Muscle layer of duodenum (tissue), 2 donors: ENCODE measurements around the gene FOXD3.

ENCODE experiments used
- H3K27ac ChIP-seq: one replicate; pipeline ENCODE4 v1.7.0; 2013; ENCODE audit warnings: mild to moderate bottlenecking, low read length
- H3K27me3 ChIP-seq: one replicate; pipeline ENCODE4 v1.7.0; 2013; ENCODE audit warnings: low read depth, mild to moderate bottlenecking, control low read depth, low read length
- H3K36me3 ChIP-seq, 2 donors: one replicate each; pipeline ENCODE4 v1.7.0; 2013; ENCODE audit warnings: low read length in 2 of 2, control low read depth in 1 of 2, mild to moderate bottlenecking in 1 of 2; ENCODE audit not compliant: insufficient read depth in 2 of 2, control insufficient read depth in 1 of 2
- H3K4me1 ChIP-seq, 2 donors: one replicate each; pipeline ENCODE4 v1.7.0; 2013; ENCODE audit warnings: low read length in 2 of 2, mild to moderate bottlenecking in 2 of 2, control low read depth in 1 of 2, moderate library complexity in 1 of 2; ENCODE audit not compliant: insufficient read depth in 2 of 2, control insufficient read depth in 1 of 2
- H3K4me3 ChIP-seq, 2 donors: one replicate each; pipeline ENCODE4 v1.7.0; 2013; ENCODE audit warnings: low read length in 2 of 2, low read depth in 1 of 2, mild to moderate bottlenecking in 1 of 2
- H3K9me3 ChIP-seq, 2 donors: one replicate each; pipeline ENCODE4 v1.7.0; 2013; ENCODE audit warnings: low read length in 2 of 2, control low read depth in 1 of 2, mild to moderate bottlenecking in 1 of 2; ENCODE audit not compliant: control insufficient read depth in 1 of 2
- donor health status: healthy.

FOXD3 gene

DNA sequence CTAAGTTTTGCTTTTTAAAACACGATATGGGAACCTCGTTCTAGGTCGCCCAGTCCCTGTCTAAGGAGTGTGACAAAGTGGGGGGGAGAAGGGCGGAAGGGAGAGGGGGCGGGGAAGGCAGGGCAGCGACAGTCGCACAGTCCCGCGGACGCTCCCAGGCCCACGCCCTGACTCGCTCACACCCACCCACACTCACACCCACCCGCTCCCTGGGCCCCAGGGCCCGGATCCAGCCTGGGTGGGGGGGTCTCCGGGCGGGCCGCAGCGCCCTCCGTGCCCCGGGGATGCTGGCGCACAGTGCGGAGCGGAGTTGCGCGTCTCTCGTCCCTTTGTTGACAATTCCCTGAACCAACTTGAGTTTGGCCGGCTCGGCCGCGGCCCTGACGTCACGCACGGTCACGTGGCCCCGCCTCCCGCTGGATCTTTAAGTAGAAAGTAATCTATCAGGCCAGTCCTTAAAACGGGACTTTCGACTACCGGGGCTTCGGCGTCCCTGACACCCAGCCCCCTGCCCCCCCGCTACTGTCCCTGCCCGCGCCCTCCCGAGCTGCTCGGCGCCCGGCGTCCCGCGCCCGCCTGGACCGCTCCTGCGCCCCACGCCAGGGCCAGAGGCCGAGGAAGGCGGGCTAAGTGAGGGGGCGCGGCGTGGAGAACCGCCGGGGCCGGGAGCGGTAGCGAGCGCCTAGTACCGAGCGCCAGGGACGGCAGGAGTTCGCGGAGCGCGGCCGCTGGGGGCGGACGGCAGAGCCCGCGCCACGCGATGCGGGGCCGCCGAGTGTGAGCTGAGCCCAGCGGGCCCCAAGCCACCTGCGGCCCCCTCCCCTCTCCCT is at the start of gene FOXD3:
Gene FOXD3 (plus strand): TSS at position 454 of the 830 bp plus-strand sequence. CDS start 492 bp downstream, outside the sequence.
- Histone ChIP-seq H3K4me3 (peak within 1 kb of the TSS; percentile 60 to 70), H3K27ac (no peak within 1 kb of the TSS), H3K9me3 (peaks cover 0 to 4% of the 10 kb centered on the region in 2 donors), H3K36me3 (no peaks in the 10 kb centered on the region), H3K27me3 (peaks cover 77% of the 10 kb centered on the region), H3K4me1 (peaks cover 4 to 36% of the 10 kb centered on the region in 2 donors)

DNA sequence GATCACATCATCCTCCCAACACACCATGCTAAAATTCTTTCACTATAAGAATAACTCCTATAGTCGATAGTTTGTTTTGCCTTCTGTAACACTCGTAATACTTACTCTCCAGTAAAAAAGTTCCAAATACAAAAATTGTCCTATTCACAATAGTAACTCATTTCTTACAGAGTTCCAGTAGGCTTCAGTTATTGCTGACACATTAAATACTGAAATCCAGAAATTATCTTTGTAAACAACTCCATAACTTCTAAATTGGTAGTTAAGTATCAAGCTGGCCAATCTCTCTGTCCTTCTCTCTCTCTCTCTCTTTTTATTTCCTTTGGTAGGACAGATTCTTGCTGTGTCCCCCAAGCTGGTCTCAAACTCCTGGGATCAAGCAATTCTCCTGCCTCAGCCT is 49.6 kb upstream of the FOXD3 start:
- no peaks in the 10 kb centered on the region for H3K4me1 ChIP-seq
- no peaks in the 10 kb centered on the region for H3K36me3 ChIP-seq
- no peaks in the 10 kb centered on the region for H3K27me3 ChIP-seq
- no peaks in the 10 kb centered on the region for H3K9me3 ChIP-seq
- no peak overlapping the region for H3K27ac ChIP-seq
- no peak overlapping the region for H3K4me3 ChIP-seq

DNA sequence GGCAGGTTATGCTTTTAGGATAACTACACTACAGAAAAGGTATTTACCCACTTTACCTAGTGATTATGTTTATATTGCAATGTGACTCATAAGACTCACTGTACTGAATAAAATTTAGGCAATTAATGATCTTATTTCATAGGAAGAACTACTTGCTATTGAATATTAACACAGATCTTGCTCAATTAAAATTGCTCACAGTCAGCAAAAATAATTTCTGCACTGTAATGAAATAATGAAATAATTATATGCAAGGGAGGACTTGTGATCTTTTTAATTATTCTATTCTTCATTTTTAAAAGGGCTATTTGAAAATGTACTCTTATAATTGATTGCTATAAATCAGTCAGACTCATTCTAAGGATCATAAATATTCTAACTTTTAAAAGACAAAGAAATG is 48.0 kb upstream of the FOXD3 start:
- Histone ChIP-seq H3K9me3 (no peaks in the 10 kb centered on the region), H3K36me3 (no peaks in the 10 kb centered on the region), H3K4me3 (no peak overlapping the region), H3K27ac (no peak overlapping the region), H3K27me3 (no peaks in the 10 kb centered on the region), H3K4me1 (no peaks in the 10 kb centered on the region)

DNA sequence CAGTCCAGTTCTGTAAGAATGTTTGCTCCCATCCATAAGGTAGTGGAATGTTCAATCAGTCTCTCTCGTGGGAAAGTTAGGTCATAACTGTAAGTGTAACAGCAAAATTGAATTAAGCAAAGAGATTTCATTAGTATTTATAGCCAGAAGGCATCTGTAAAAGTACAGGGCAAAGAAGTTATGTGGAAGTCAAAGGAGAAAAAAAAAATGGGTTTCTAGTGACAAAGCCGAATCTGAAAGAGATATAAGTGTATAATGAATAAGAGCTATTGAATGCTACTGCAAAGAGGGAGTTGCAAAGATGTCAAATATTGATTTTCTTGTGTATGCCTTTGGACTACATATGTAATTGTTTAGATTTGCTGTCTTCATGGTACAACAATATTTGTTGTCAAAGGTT is 47.4 kb upstream of the FOXD3 start:
- Histone ChIP-seq H3K36me3 (no peaks in the 10 kb centered on the region), H3K9me3 (no peaks in the 10 kb centered on the region), H3K27ac (no peak overlapping the region), H3K4me3 (no peak overlapping the region), H3K4me1 (no peaks in the 10 kb centered on the region), H3K27me3 (no peaks in the 10 kb centered on the region)

DNA sequence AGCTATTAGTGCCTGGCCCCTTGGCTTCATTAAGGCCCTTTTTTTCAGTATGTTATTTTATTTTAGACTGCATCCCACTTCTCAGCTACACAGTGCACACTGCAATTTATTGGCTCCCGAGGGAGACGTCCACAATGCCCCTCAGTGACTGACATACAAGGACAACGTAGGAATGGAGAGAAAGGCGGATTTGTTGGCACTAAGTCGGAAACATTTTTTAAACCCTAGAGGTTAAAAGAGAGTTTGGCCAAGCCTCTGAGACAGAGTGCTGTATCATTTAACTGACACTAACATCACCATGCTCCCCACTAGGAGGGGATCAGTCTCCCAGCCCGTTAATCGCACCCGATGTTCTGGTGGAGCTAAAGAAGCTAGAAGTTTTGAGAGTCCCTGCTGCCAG is 45.7 kb upstream of the FOXD3 start:
- Histone ChIP-seq H3K27me3 (no peaks in the 10 kb centered on the region), H3K4me1 (no peaks in the 10 kb centered on the region), H3K4me3 (no peak overlapping the region), H3K9me3 (no peaks in the 10 kb centered on the region), H3K36me3 (no peaks in the 10 kb centered on the region), H3K27ac (no peak overlapping the region)

DNA sequence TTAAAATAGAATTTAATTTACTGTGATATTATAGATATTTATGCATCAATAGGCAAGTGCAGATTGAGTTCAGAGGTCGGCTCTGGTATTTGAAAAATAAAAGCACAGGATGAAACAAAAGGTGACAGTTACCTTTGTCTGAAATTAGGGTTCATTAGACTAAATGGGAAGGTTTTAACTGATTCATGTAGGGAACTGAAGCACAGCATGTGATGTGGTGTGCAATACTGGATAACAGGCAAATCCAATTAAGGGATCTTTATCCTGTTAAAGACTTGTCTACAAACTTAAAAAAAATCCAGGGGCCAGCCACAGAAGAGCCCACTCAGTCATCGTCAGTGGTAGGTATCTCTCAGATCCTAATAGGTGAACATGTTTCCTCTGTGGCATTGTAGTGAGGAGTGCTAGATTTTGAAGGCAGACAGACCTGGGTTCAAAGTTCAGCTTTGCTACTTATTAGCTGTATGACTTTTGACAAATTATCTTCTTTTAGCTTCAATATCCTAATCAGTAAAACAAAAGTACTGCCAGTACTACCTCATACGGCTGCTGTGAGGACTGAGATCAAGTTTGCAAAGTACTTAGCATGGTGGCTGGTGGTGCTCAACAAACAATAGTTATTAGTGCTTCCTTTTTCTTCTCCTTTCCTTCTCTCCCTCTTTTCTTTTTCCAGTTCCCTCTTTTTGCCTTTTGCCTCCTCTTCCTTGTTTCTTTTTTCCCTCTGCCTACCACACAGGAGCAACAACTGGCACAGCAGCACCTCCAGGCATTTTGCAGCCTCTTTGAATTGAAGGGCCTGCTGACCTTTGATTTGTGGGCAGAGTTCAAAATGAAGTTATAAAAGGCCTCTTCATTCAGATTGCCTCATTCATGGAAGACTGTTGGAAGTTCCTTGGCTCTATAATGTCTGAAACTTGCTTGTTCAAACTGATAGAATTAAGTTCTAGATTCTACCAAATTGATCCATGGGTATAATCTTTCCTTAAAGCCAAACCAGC is 44.9 kb upstream of the FOXD3 start:
- H3K9me3 ChIP-seq, result no peaks in the 10 kb centered on the region
- no peaks in the 10 kb centered on the region for H3K36me3 ChIP-seq
- no peaks in the 10 kb centered on the region for H3K27me3 ChIP-seq
- no peak overlapping the region for H3K4me3 ChIP-seq
- H3K4me1 ChIP-seq, result no peaks in the 10 kb centered on the region
- H3K27ac ChIP-seq, result no peak overlapping the region

DNA sequence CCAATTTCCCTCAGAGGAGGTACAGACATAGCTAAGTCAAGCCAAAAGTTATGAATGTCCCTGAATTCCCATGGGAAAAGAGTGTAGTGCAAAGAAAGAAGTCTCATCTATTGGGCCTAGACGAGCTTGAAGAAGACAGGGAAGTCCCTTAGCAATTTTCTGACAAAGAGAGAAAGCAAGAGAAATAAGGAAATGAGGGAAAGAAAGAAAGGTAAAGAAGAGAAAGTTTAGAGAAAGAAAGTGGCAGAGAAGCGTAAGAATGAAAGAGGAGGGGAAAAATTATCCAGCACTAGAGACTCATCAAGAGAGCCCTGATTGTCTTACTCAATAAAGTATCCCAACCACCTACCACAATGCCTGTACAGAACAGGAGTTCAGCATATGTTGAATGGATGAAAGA is 40.6 kb upstream of the FOXD3 start:
- Histone ChIP-seq H3K4me1 (no peaks in the 10 kb centered on the region), H3K4me3 (no peak overlapping the region), H3K27me3 (no peaks in the 10 kb centered on the region), H3K36me3 (no peaks in the 10 kb centered on the region), H3K27ac (no peak overlapping the region), H3K9me3 (peaks cover 0 to under 1% of the 10 kb centered on the region in 2 donors)

DNA sequence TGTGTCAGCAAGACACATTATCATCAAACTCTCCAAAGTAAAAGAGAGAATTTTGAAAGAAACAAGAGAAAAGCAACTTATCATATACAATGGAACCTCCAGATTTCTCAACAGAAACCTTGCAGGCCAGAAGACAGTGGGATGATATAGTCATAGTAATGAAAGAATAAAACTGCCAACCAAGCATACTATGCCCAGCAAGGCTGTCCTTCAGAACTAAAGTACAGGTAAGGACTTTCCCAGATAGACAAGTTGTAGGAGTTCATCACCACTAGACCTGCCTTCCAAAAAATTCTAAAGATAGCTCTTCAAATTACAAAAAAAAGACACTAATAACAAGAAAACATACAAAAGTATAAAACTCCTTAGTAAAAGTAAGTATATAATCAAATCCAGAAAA is 33.2 kb upstream of the FOXD3 start:
- H3K4me1 ChIP-seq, result no peaks in the 10 kb centered on the region
- H3K9me3 ChIP-seq, result peaks cover 3 to 21% of the 10 kb centered on the region in 2 donors
- H3K27me3 ChIP-seq, result no peaks in the 10 kb centered on the region
- no peaks in the 10 kb centered on the region for H3K36me3 ChIP-seq
- H3K27ac ChIP-seq, result no peak overlapping the region
- H3K4me3 ChIP-seq, result no peak overlapping the region

DNA sequence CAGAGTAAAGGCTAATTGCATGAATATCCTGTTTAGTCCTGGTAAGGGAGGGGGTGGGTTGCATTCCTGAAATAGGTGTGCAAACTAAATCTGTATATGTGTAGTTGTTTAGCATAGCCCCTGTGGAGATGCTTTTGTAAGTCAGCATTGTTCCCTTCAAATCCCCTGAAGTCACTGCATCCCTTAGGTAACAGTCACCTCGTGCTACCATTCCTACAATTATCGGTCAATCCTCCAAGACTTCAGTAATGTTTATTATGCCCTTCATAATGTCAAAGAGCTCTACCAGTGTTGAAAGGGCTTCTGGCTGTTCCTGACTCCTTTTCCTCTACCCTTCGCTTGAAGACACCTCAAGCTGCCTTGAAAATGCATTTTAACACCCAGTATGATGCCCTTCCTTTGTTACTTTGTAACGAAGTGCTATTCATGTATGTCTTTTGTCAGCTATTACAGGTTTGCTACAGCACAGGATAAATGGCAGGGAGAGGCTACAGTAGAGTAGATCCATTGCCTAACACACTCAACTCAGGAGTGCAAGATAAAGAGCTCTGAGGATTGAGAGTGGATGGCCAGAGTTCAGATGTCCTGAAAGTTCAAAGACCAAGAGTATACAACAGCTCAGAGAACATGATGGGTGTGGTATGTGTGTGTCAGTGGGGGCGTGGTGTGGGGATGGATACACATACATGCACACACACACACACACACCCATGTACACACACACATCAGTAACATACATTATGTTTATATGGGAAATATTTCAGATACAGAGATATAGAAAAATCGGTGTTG is 27.4 kb upstream of the FOXD3 start:
- Histone ChIP-seq H3K36me3 (no peaks in the 10 kb centered on the region), H3K27me3 (no peaks in the 10 kb centered on the region), H3K9me3 (peaks cover 0 to 4% of the 10 kb centered on the region in 2 donors)

DNA sequence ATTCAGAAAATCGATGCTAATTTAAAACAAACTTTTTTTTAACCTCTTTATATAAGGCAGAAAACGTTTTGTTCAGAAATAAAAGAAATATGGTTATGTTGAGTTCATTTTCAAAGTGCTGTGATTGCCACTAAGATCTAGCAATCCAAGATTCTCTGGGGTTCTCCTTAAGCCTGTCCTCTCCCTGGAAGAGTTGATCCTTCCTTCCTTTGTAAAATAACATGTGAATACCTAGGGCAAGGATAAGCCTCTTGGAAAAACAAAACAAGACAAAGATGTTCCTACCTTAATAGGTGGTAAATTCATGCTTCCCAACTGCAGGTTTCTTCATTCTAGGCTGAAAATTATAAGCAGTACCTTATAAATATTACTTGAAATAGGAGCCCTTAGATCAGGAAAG is 18.0 kb upstream of the FOXD3 start:
- H3K27ac ChIP-seq, result no peak overlapping the region
- H3K4me1 ChIP-seq, result no peaks in the 10 kb centered on the region
- no peak overlapping the region for H3K4me3 ChIP-seq
- H3K36me3 ChIP-seq, result no peaks in the 10 kb centered on the region
- H3K9me3 ChIP-seq, result peaks cover 4 to 10% of the 10 kb centered on the region in 2 donors
- no peaks in the 10 kb centered on the region for H3K27me3 ChIP-seq

More for the DNA sequence above, 27.4 kb upstream of the FOXD3 start:
- no peak overlapping the region for H3K4me3 ChIP-seq
- no peak overlapping the region for H3K27ac ChIP-seq
- no peaks in the 10 kb centered on the region for H3K4me1 ChIP-seq

DNA sequence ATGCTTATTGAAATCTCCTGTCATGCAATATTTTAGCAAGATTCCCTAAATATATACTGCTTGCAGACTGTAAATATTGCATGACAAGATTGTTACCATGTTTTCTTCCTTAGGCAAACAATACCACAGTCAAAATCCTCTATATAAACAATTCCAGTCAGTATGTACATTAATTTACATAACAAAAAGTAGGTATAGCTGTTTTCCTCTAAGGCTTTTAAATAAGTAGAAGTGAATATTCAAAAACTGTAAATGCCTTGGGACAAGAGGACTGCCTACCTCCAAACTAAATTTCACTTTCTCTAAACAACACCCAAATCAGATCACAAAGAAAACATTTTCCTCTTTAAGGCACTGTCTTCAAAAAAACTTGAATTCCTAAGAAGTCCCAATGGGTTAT is 17.3 kb upstream of the FOXD3 start:
- no peak overlapping the region for H3K4me3 ChIP-seq
- H3K27ac ChIP-seq, result no peak overlapping the region
- H3K27me3 ChIP-seq, result no peaks in the 10 kb centered on the region
- no peaks in the 10 kb centered on the region for H3K4me1 ChIP-seq
- no peaks in the 10 kb centered on the region for H3K36me3 ChIP-seq
- peaks cover 4 to 10% of the 10 kb centered on the region in 2 donors for H3K9me3 ChIP-seq
